HUES64 (cell line): ENCODE data around the gene TMEM132C.
A peak's percentile ranks its signal among the peaks of the same experiment; 100 is the strongest.

ENCODE experiments used
- H3K27ac ChIP-seq: 2 replicates; pipeline ENCODE4 v1.7.0; 2013; ENCODE audit warnings: low read depth, low read length, inconsistent platforms
- H3K27me3 ChIP-seq: 2 replicates; pipeline ENCODE4 v1.6.1; 2013; ENCODE audit warnings: mild to moderate bottlenecking, low read length; ENCODE audit not compliant: insufficient read depth
- H3K36me3 ChIP-seq: 2 replicates; pipeline ENCODE4 v1.6.1; 2013; ENCODE audit warnings: mild to moderate bottlenecking, low read length; ENCODE audit not compliant: insufficient read depth
- H3K4me1 ChIP-seq: 2 replicates; pipeline ENCODE4 v1.6.1; 2013; ENCODE audit warnings: mild to moderate bottlenecking, low read length, moderate library complexity; ENCODE audit not compliant: insufficient read depth
- H3K4me3 ChIP-seq: 2 replicates; pipeline ENCODE4 v1.5.1; 2013; ENCODE audit warnings: mild to moderate bottlenecking, low read length, moderate library complexity
- H3K9ac ChIP-seq: 2 replicates; pipeline ENCODE4 v1.6.1; 2013; ENCODE audit warnings: mild to moderate bottlenecking, low read depth, low read length
- H3K9me3 ChIP-seq: 2 replicates; pipeline ENCODE4 v1.6.1; 2013; ENCODE audit warnings: low read depth, low read length; ENCODE audit not compliant: insufficient read depth
- WGBS: fragments of 150-250, 120-280 bp; methylation state at CpG from one replicate; pipeline ENCODE4 v1.1.7; 2013; ENCODE audit warnings: missing lambda C conversion rate; 5-methylcytosine and 5-hydroxymethylcytosine counted together

Gene TMEM132C

GRCh38 chr12:128338386-128339125 lies 71.6 kb downstream of the TMEM132C start:
- peaks cover 47% of the 10 kb centered on the region for H3K4me1 ChIP-seq
- WGBS = 18% methylated on average over 9 of the region's 9 CpGs
- H3K9ac ChIP-seq = peak overlapping the region; percentile 21; the same call in 1 of the 2 replicates
- peak overlapping the region; percentile 29 for H3K4me3 ChIP-seq
- H3K27me3 ChIP-seq = peaks cover 5% of the 10 kb centered on the region; the same call in 1 of the 2 replicates
- H3K9me3 ChIP-seq = no peaks in the 10 kb centered on the region
- H3K36me3 ChIP-seq = no peaks in the 10 kb centered on the region
- peak overlapping the region; percentile 62 for H3K27ac ChIP-seq

- WGBS = 3% methylated on average over 6 of the region's 6 CpGs
- H3K9ac ChIP-seq = no peak overlapping the region
- H3K4me3 ChIP-seq = peak overlapping the region; percentile 1; the same call in 1 of the 2 replicates
These were observed 72.2 kb downstream of the TMEM132C start for GRCh38 chr12:128339126-128339520.

GRCh38 chr12:128339631-128340030 lies 72.7 kb downstream of the TMEM132C start:
- Histone ChIP-seq H3K4me3 (0 out of 2 replicates have a peak overlapping the region, but pooled peaks have one; percentile 1), H3K27me3 (peaks cover 5% of the 10 kb centered on the region; the same call in 1 of the 2 replicates), H3K9me3 (no peaks in the 10 kb centered on the region), H3K4me1 (peaks cover 47% of the 10 kb centered on the region), H3K9ac (no peak overlapping the region), H3K27ac (no peak overlapping the region), H3K36me3 (no peaks in the 10 kb centered on the region)
- 71% methylated on average over 1 of the region's 1 CpG for WGBS

More at GRCh38 chr12:128339126-128339520, 72.2 kb downstream of the TMEM132C start:
- peaks cover 5% of the 10 kb centered on the region; the same call in 1 of the 2 replicates for H3K27me3 ChIP-seq
- H3K27ac ChIP-seq = peak overlapping the region; percentile 38
- no peaks in the 10 kb centered on the region for H3K36me3 ChIP-seq
- H3K9me3 ChIP-seq = no peaks in the 10 kb centered on the region
- peaks cover 47% of the 10 kb centered on the region for H3K4me1 ChIP-seq

GRCh38 chr12:128353301-128353700 lies 86.3 kb downstream of the TMEM132C start:
- WGBS = 86% methylated on average over 12 of the region's 12 CpGs
- H3K27ac ChIP-seq = no peak overlapping the region

GRCh38 chr12:128356547-128356946 lies 89.6 kb downstream of the TMEM132C start:
- Histone ChIP-seq H3K4me1 (peaks cover 11% of the 10 kb centered on the region; the same call in 1 of the 2 replicates), H3K27me3 (no peaks in the 10 kb centered on the region; the same call in 1 of the 2 replicates), H3K9ac (no peak overlapping the region), H3K9me3 (peaks cover 5% of the 10 kb centered on the region; the same call in 1 of the 2 replicates), H3K36me3 (no peaks in the 10 kb centered on the region), H3K4me3 (no peak overlapping the region), H3K27ac (no peak overlapping the region)
- WGBS = 91% methylated on average over 6 of the region's 7 CpGs

More at GRCh38 chr12:128353301-128353700, 86.3 kb downstream of the TMEM132C start:
- no peaks in the 10 kb centered on the region; the same call in 1 of the 2 replicates for H3K27me3 ChIP-seq
- peaks cover 11% of the 10 kb centered on the region; the same call in 1 of the 2 replicates for H3K4me1 ChIP-seq
- H3K9ac ChIP-seq = no peak overlapping the region
- H3K9me3 ChIP-seq = peaks cover 8% of the 10 kb centered on the region; the same call in 1 of the 2 replicates
- no peak overlapping the region for H3K4me3 ChIP-seq
- no peaks in the 10 kb centered on the region for H3K36me3 ChIP-seq

GRCh38 chr12:128361400-128361995 lies 94.5 kb downstream of the TMEM132C start:
- Histone ChIP-seq H3K9ac (no peak overlapping the region), H3K4me3 (no peak overlapping the region), H3K4me1 (peaks cover 28% of the 10 kb centered on the region), H3K27me3 (peaks cover 23% of the 10 kb centered on the region), H3K27ac (no peak overlapping the region), H3K36me3 (no peaks in the 10 kb centered on the region), H3K9me3 (no peaks in the 10 kb centered on the region)
- WGBS = 80% methylated on average over 7 of the region's 7 CpGs

GRCh38 chr12:128365032-128365431 lies 98.1 kb downstream of the TMEM132C start:
- H3K4me1 ChIP-seq = peaks cover 24% of the 10 kb centered on the region
- H3K36me3 ChIP-seq = no peaks in the 10 kb centered on the region
- 78% methylated on average over 5 of the region's 6 CpGs for WGBS
- no peak overlapping the region for H3K27ac ChIP-seq
- H3K9me3 ChIP-seq = no peaks in the 10 kb centered on the region
- no peak overlapping the region for H3K4me3 ChIP-seq
- no peak overlapping the region for H3K9ac ChIP-seq
- peaks cover 37% of the 10 kb centered on the region for H3K27me3 ChIP-seq

GRCh38 chr12:128365651-128366231 lies 98.8 kb downstream of the TMEM132C start:
- peaks cover 37% of the 10 kb centered on the region for H3K27me3 ChIP-seq
- H3K9ac ChIP-seq = peak overlapping the region; percentile 56
- peaks cover 24% of the 10 kb centered on the region for H3K4me1 ChIP-seq
- peak overlapping the region; percentile 52 for H3K4me3 ChIP-seq
- H3K27ac ChIP-seq = no peak overlapping the region
- H3K36me3 ChIP-seq = no peaks in the 10 kb centered on the region
- 9% methylated on average over 26 of the region's 26 CpGs for WGBS
- no peaks in the 10 kb centered on the region for H3K9me3 ChIP-seq

GRCh38 chr12:128367961-128368360 lies 101.0 kb downstream of the TMEM132C start:
- Histone ChIP-seq H3K27ac (no peak overlapping the region), H3K4me3 (no peak overlapping the region), H3K9ac (no peak overlapping the region), H3K4me1 (peaks cover 24% of the 10 kb centered on the region), H3K27me3 (peaks cover 37% of the 10 kb centered on the region), H3K36me3 (no peaks in the 10 kb centered on the region), H3K9me3 (no peaks in the 10 kb centered on the region)
- 94% methylated on average over 7 of the region's 7 CpGs for WGBS

- Histone ChIP-seq H3K27me3 (peaks cover 46% of the 10 kb centered on the region), H3K4me1 (peaks cover 28% of the 10 kb centered on the region), H3K9ac (no peak overlapping the region), H3K27ac (no peak overlapping the region; the same call in 1 of the 2 replicates), H3K36me3 (no peaks in the 10 kb centered on the region), H3K9me3 (no peaks in the 10 kb centered on the region), H3K4me3 (no peak overlapping the region; the same call in 1 of the 2 replicates)
- WGBS = 24% methylated on average over 12 of the region's 12 CpGs
These were observed 114.6 kb downstream of the TMEM132C start for GRCh38 chr12:128381541-128381940.

GRCh38 chr12:128381946-128382345 lies 115.0 kb downstream of the TMEM132C start:
- H3K36me3 ChIP-seq = no peaks in the 10 kb centered on the region
- peaks cover 28% of the 10 kb centered on the region for H3K4me1 ChIP-seq
- no peak overlapping the region for H3K27ac ChIP-seq
- 50% methylated on average over 9 of the region's 10 CpGs for WGBS
- no peaks in the 10 kb centered on the region for H3K9me3 ChIP-seq
- H3K9ac ChIP-seq = no peak overlapping the region
- H3K4me3 ChIP-seq = no peak overlapping the region; the same call in 1 of the 2 replicates
- H3K27me3 ChIP-seq = peaks cover 46% of the 10 kb centered on the region
